Measurements from ENCODE around the gene SMYD3.
"Not testable (repeated sequence)": the region's sequence is repeated elsewhere in the genome, so short reads cannot be mapped to it uniquely, and the experiment has no call there.

The SMYD3 gene

DNA sequence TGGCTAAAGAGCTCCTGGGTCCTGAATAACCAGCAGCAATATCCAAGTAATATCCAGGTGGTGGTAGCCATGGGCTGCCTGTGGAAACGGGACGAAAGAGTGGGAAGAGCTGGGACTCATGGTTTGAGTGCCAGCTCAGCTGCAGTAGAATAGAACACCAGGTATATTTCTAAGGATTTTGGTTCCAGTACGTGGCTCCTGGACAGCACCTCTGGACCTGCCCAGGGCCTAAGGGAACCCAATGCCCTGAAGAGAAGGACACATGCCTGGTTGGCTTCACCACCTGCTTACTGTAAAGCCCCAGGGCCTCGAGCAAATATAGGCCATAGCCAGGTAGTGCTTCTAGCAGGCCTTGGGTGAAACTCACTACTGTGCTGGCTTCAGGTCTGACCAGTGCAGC is 785.6 kb downstream of the SMYD3 start:
- DNase-seq, result no peak

DNA sequence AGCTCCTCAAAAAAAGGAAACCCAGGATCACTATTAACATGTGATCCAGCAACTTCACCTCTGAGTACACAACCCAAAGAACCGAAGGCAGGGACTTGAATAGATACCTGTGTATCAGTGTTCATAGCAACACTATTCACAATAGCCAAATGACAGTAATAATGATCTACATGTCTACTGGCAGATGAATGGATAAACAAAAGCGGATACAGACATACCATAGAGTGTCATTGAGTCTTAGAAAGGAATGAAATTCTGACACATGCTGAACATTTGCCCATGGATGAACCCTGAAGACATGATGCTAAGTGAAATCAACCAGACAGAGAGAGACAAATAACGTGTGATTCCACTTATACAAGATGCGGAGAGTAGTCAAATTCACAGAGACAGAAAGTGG is 788.1 kb downstream of the SMYD3 start:
- no peak for DNase-seq

DNA sequence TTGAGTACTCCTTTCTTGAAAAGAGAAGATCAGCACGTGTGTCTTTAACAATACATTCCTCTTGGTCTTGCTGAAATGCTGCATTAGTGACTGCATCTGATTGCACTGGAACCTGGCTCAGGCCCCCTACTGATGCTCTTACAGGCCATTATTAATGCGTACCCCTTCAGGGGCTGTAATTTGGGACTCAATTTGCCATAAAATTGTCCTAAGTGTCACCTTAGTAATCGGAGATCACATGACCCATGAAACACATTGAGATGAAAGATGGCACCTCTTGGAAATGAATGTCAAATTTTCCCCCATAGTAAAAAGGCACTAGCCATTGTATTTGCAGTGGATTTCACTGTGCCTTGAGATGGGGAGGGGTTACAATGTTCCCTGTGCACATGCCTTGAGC is 789.0 kb downstream of the SMYD3 start:
- DNase-seq, result no peak

GRCh38 chr1:245717611-245718010 is 789.5 kb downstream of the SMYD3 start:
- no peak for DNase-seq

DNA sequence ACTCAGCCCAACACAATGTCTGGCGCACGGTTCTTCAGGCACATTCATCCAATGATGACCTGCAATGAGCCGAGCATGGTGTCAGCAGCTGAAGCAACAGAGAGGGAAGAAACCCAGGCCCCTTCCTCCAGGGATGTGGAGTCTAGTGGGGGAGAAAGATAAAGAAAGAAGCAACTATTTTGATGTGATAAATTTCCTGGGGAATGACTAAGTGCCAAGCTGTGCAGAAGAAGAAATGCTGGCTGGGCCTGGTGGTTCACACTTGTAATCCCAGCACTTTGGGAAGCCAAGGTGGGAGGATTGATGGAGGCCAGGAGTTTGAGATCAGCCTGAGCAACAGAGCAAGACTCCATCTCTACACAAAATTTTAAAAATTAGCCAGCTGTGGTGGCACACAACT is 790.5 kb downstream of the SMYD3 start:
- DNase-seq, result no peak

DNA sequence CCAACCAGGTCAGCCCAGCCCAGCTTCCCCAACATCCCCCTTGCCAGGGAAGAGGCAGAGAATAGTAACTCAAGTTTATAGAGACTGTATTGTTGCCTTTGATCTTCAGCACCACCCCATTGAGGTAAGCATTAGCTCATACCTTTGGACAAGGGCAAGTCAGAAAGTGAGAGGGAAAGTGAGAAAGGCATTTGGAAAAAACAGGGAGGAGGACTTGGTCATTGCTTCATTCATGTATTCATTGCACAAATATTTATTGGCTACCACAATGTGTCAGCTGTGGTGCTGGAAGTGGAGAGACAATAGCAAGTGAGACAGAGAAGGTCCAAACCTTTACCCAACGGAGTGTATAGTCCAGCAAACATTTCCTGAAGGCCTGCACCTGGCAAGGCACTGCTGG is 791.1 kb downstream of the SMYD3 start:
- no peak for DNase-seq

- DNase-seq, result no peak
Observed at GRCh38 chr1:245715291-245715701, 791.8 kb downstream of the SMYD3 start.

DNA sequence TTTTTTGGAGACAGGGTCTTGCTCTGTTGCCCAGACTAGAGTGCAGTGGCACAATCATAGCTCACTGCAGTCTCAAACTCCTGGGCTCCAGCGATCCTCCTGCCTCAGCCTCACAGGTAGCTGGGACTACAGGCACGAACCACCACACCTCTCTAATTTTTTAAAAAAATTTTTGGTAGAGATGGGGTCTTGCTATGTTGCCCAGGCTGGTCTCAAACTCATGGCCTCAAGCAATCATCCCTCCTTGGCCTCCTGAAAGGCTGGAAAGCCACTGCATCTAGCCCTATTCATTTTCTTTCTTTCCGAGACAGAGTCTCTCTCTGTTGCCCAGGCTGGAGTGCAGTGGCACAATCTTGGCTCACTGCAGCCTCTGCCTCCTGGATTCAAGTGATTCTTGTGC is 793.1 kb downstream of the SMYD3 start:
- DNase-seq, result not testable (repeated sequence)

GRCh38 chr1:245710961-245711903 is 795.8 kb downstream of the SMYD3 start:
- DNase-seq, result no peak

GRCh38 chr1:245707941-245708340 is 799.1 kb downstream of the SMYD3 start:
- DNase-seq, result no peak

DNA sequence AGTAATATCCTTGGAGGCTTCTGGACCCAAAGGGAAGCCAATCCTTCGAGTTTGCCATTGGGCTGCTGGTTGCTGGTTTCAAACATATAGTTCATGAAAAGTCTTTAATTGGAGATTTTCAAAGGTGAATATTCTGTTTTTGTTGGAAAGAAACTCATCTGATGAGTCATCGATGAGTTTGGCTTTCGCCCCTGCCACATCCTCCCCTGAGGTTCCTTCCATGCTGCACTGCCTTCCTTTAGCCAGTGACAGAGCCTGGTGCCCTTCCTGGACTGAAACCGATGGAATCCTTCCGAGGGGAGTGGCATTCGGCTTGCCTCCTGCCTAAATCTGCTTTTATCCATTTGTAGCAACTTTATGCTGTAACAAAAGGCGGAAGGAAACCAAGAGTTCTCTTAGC is 802.3 kb downstream of the SMYD3 start:
- no peak for DNase-seq

DNA sequence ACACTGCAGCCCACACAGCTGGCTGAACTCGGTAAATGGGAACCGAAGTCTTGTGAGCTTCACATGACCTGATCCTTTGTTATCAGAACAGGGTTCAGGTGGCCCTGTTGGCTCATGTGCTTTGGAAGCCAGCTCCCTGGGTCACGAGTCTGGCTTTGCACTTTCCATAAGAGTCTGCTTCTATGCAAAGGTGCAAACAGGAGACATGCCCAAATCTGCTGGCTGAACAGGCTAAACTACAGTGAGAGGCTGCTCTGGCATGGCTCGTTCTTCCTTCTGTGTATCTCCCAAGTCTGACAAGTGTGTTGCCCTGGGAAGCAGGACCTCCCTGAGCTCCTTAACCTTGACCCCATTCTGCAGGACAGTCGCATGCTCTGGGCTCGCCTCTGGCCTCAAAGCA is 802.7 kb downstream of the SMYD3 start:
- DNase-seq, result no peak

- no peak for DNase-seq
Observed at GRCh38 chr1:245702346-245702745, 804.7 kb downstream of the SMYD3 start.

- no peak for DNase-seq
Observed at GRCh38 chr1:245701631-245702030, 805.4 kb downstream of the SMYD3 start.

- DNase-seq, result no peak
Observed at GRCh38 chr1:245700631-245701030, 806.4 kb downstream of the SMYD3 start.

All from NCI-H187 (cell line).